D341Med (cell line): ENCODE results near the gene NR0B2.

ENCODE experiments used
- DNase-seq: peaks from one replicate; pipeline ENCODE4 v3.0.0; 2012; ENCODE audit warnings: low spot score

NR0B2 gene

DNA sequence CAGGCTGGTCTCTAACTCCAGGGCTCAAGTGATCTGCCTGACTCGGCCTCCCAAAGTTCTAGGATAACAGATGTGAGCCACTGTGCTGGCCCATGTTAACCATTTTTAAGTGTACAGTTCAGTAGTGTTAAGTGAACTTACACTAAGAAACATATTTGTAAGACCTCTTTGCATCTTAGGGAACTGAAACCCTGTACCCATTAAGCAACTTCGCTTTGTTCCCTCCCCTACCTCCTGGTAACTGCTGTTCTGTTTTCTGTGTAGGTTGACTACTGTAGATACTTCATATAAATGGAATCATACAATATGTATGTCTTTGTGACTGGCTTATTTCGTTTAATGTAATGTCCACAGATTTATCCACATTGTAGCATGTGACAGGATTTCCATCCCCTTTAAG, 18.8 kb upstream of the NR0B2 start:
- no peak for DNase-seq

DNA sequence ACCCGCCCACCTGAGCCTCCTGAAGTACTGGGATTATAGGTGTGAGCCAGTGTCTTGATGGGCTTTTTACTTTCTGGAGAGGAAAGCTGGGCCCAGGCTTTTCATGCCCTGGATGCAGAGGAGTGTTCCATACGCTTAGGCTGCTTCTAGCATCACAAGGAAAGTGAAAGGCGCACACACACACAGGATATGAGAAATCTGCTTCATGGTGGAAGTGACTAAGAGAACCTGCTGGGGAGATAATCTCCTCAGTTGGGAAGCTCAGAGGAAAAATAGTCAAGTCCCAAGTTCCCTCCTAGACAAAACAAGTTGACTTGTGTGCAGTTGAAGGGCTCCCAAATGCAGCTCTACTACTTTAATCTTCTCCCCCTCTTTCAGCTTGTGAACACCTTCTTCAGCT, 9.9 kb upstream of the NR0B2 start:
- no peak for DNase-seq

DNA sequence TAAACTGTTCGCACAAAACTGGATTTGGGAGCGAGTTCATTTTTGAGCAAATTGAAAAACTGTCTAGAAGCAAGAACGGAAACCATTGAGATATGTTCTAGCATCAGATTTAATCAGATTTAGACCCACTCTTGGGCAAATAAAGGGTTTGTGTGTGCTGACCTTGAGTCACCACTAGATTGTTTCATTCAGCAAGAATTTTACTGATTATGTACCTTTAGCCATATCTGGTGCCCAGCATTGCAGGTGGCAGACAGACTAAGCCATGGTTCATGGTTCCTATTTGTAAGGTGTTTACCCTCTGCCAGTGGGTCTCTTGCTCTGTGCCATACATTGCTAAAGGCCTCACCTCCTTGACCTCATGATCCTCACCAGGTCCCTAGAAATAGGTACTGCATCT, 9.1 kb upstream of the NR0B2 start:
- no peak for DNase-seq

DNA sequence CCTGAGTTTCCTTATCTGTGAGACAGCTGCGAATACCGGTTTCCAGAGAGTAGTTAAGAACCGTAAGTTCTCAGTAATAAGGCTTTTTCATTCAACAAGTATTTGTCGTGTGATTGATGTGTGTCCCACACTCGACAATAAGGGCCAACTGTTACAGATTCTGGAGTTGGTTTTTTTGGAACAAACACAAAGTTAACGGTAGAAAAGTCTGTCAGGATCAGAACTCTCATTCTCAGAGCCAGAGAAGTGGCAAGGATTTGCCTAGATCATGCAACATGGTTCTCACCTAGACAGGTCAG, 8.6 kb upstream of the NR0B2 start:
- DNase-seq = no peak

DNA sequence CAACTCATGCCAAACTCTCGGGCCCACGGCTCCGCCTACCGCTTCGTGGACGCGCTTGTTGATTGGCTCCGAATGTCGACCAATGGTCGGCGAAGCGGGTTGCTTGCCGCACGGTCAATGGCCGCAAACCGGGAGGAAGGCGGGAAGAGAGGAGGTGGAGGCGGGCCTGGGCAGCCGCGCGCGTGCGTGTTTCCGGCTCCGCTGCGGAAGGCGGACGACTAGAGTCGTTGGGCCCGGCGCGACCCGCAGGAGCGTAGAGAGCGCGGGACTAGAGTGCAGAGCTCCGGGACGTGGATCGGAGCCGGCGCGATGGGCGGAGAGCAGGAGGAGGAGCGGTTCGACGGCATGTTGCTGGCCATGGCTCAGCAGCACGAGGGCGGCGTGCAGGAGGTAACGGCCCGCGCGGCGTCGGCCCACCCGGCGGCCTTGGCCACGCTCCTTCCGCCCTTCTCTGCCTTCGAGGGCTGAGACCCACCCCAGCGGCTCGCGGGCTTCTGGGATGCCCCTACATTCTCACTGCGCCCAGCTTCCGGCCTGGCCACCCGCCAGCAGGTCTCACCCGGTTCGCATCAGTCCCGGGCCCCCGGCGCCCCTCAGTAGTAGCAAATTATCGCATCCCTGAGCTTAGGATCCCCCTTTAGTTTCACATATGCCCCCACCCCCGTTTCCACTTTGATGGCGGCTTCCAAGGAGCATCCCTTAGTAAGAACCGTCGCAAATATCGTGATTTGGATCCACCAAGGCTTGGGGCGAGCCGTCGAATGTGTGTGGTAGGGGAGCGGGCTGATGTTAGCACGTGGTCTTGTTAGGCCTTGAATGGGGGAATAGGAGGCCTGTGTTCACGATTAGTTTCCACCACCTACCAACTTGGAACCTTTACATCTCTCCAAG, 8.0 kb upstream of the NR0B2 start, which contains the start of gene NUDC:
TSS of gene NUDC (plus strand) at position 204 of the 891 bp plus-strand sequence. CDS start at position 310, 106 bp downstream.
- DNase-seq = peak; percentile 96

DNA sequence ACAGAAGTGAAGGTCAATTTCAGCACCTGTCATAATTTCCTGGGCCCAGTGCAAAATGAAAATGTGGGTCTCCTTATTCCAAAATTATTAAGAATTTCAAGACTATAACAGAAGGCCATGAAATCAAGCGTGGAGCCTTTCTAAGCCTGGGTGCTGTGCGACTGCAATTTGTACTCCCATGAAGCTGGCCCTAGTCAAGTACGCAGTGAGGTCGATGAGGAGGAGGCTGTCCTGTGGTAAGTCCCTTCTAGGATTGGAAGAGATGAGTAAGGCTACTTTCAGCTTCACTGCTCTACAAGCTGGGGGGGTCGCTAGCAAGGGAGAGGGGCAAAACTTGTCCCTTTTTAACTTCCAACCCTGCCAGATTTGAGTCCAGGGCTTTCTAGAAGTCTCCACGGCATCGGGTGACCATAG, 7.4 kb upstream of the NR0B2 start:
- peak; percentile 46 for DNase-seq

DNA sequence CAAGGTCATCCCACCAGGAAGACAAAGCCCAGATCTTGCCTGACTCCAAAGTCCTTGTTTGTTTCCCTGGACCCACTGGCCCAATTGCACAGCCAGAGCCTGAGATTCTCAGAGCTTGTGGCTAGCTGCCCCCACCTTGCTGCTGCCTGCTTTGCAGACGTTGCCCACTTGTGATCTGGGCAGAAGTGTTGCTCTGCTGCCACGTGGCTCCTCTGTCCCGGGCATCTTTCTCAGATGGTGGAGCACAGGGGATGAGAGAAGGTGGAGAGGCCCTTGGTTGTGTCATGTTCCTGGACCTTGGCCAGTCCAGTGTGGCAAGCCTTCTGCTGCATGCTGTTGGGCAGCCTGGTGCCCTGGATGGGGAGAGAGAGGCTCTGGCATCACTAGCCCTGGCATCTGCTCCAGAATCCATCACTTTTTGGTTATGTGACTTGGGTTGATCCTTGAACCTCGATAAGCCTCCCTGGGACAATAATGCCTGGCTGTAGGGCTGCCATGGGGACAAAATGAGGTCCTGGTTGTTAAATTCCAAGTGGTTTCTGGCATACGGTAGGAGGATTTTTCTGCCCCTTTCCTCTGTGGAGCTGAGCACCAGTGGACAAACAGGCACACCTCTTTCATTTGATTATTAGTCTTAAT, 1.5 kb upstream of the NR0B2 start:
- DNase-seq = no peak

DNA sequence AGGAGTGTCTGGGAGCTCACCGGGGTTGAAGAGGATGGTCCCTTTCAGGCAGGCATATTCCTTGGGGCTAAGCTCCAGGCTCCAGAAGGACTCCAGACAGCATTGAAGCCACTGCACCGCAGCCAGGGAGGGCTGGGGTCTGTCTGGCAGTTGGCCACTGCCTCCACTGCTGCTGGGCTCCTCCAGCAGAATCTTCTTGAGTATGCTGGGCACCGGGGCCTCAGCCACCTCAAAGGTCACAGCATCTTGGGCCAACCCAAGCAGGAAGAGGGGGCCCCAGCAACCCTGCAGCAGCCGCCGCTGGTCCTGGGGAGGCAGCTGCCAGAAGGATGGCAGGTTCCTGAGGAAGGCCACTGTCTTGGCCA, 404 bp downstream of the NR0B2 start:
- DNase-seq = no peak

DNA sequence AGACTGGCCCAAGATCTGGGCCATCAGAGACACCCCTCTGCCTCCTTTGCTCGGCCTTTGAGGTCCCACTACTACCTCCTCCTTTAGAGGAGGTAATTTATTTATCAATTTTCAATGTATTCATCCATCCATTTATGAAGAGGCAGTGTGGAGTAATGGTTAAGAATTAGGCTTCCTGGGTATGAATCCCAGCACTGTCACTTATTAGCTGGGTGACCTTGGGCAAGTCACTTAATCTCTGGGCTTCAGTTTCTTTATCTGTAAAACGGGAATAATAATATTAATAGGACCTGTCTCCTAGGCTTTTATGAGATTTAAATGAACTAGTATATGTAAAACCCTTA, 1.7 kb downstream of the NR0B2 start:
- no peak for DNase-seq

DNA sequence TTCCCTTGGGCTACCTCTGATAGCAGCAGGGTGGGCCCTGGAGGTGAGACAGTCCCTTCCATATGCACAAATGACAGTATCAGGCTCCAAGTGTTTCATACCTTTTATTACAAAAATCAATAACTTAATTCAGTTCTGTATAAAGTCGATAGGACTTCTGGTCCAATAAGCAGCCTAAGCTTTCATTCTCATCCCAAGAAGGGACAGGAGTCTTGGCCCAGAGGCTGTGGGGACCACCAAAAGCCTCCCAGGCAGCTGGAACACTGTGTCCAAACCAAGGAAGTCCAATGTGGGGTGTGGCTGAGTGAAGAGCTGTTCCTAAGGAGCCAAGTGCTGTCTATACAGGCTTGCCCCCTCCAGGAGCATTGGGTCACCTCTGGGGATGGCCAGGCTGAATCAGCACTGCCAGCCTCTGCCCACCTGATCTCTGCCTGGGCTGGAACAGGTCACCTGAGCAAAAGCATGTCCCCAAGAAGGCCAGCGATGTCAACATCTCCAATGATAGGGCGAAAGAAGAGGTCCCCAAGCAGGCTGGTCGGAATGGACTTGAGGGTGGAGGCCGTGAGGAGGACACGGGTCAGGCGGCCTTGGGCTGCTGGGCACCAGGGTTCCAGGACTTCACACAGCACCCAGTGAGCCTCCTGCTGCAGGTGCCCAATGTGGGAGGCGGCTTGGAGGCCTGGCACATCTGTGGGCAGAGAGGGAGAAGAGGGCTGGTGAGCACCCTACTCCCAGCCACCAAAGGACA, 2.2 kb downstream of the NR0B2 start:
- DNase-seq = no peak

DNA sequence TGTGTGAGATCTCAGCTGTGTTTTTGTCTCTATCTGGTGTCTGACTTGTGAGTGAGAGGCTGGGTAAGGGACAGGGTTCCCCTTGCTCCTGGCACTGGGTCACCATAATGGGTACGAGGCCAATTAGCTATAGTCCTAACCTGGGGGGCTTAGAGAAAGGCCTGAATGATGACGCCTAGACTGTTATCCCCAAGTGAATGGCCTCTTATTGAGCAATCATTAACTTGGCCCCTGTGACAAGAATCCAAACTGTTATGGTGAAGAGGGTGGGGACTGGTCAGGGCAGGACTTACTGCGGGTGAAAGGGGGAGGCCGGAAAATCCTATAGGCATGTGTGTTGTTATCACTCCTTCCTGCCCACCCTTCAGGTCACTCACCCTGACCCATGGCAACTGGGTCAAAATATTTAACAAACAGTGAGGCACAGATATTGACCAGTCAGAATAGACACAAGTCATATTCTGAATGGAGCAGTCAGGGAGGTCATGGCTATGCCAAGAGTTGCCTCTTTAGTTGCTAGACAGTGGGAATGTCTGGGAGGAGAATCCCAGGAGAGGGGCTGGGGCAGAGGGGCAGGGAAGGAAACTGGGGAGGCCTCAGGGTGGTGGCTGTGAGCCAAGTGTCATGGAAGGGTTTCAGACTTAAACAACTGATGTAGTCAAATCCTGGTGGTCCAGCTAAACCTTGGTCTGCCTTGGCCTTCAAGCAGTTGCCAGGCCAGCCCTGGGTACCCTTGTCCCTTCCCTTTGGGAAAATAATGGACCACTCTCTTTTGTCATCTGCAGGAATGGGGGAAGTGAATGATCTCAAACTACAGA, 3.2 kb downstream of the NR0B2 start:
- no peak for DNase-seq

DNA sequence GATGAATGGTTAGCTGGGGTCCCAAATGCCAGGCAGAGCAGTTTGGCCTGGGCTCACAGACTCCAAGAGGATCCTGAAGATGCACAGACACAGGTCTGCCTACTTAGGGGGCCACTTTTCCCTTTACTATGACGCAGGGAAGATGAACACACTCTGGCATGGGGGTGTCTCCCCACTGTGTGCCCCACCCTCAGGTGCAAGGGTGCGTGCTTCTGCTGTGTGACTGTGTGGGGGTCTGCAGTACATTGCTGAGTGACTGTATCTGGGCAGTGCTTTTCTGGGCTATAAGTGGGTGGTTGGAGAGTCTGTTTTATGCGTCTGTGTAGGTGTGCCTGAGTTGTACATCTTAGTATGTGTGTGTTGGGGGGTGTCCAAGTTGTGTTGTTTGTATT, 3.8 kb downstream of the NR0B2 start:
- no peak for DNase-seq

DNA sequence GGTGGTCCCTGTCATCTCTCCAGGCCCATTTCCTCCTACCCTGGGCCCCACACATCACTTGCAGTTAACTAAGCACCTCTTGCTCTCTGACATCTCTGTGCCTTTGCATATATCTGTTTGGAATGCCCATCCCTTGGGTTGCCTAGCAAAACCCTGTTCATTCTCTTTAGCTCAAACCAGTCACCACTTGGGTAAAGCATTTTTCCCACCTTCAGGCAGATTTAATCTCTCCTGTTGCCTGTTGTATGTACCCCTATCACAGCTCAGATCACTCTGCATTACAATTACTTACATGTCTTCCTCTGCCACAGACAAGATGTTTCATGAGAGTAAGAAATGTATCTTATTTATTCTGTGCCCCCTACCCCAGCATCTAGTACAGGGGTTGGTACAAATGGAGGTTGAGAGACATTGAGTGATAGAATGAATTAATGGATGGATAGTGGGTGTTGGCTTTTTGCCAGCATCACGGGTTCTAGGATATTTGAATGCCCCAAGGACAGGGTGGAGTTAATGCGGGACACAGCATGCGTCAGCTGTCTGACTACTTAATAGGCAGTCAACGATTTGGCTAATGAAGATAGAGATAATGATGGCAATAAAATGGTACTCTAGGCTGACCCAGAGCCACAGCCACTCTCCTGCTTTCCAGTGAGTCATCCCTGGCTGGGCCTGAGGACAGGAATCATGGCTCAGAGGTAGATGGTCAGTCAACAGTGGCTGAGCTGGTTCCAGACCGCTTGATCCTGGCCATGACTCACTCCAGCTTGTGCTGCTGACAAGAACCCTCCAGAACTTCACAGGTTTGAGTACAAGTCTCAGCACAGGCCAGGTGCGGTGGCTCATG, 6.5 kb downstream of the NR0B2 start:
- DNase-seq = no peak

DNA sequence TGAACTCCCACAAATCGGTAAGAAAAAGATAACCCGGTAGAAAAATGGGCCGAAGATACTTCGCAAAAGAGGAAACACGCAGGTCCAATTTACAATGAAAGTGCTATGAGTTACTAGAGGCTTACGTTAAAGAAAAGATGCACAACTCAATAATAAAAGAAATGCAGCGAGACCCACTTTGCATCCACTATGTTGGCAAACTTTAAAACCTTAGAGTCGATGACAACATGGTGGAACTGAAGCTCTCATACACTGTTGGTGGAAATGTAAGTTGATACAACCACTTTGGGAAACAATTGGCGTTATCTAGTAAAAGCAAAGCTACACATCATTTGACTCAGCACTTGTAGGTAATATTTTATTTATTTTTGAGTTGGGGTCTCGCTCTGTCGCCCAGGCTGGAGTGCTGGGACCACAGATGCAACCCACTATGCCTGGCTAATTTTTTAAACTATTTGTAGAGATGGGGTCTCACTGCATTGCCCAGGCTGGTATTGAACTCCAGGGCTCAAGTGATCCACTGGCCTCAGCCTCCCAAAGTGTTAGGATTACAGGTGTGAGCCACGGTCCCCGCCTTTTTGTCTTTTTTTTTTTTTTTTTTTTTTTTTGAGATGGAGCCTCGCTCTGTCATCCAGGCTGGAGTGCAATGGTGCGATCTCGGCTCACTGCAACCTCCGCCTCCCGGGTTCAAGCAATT, 12.8 kb downstream of the NR0B2 start:
- no peak for DNase-seq

DNA sequence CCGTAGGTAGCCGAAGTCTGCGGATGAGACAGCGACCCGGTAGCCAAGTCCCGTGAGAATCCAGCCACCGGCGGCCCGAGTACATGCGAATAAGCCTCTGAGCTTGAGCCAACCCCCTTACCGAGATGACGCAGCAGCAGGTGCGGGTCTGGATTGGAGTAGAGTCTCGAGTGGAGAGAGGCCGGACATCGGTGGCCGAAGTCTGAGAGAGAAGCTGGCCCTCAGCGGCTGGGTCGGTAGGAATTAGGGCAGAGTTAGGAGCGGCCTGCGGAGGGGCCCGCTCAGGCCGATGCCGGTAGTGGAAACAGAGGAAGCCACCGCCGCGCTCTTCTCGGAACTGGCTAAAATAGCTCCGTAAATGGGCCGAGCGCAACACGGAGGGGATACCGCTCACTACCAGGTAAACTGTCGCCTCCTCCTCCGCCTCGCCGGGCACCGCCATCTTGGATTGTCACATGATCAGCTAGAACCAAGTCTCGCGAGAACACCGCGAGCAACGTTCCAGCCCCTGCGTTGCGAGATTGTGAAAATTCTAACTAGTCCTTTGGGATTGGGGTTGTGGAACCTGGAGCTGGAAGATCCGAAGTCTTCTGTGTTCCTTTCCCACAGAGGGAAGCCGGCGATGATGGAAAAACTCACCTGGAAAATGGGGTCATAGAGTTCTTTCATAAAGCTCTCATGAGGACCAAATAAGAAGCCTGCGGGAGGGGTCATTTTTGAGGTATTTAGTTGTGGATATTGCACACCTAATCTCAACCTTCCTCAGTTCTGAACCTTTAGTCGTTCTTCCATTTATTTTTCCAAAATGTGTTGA, 13.6 kb downstream of the NR0B2 start, which contains the start of gene GPATCH3:
TSS of gene GPATCH3 (minus strand) at position 467 of the 814 bp plus-strand sequence. CDS start at position 442, 25 bp downstream.
- peak; percentile 91 for DNase-seq

DNA sequence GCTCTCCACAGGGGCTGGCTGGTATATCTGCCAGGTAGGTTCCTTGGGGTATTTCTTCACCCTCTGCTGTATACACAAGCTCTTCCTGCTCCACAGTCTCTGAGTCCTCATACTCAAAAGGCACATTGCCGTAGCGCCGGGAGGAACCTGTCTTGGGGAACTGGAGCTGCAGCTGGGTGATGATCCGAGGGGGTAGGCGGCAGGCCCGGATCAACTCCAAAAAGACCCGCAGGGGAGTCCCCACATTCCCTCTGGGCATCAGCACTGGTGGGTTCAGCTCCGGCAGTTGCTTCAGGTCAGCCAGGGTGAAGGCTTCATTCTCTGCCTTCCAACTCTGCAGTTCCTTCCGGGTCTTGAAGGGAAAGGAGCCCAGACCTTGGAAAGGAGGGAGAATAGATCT, 16.4 kb downstream of the NR0B2 start:
- no peak for DNase-seq

DNA sequence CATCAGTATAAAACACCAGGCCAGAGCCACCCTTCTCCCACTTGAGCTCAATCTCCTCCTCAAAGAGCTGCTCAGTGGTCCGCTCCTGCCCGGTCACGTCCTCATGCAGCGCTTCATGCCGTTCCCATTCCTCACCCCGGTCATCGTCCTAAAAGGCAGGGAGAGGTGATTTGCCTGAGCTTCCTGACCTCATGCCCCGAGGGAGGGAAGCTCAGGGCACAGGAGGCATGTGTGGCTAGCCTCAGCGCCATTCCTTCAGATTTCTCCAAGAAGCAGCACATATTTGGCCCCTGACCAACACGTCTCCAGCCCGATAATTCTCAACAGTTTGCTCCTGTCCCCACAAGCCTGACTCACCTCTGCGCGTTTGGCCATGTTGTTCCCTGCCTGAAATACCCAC, 19.5 kb downstream of the NR0B2 start:
- DNase-seq = no peak

DNA sequence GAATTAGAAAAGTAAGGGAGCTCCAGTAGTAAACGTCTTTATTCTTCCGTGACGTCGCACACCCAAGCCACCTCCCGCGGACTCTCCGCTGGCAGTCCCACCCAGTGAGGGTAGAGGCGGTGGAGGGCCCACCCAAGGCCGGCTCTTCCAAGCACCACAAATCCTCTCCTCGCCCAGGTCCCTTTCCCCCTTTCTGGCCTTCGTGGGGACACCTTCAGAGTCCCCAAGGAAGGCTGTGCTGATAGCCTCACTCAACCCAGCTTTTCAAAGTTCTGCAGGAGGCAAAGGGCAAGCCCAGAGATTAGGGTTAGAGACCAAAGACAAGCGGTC, 23.3 kb downstream of the NR0B2 start:
- no peak for DNase-seq

DNA sequence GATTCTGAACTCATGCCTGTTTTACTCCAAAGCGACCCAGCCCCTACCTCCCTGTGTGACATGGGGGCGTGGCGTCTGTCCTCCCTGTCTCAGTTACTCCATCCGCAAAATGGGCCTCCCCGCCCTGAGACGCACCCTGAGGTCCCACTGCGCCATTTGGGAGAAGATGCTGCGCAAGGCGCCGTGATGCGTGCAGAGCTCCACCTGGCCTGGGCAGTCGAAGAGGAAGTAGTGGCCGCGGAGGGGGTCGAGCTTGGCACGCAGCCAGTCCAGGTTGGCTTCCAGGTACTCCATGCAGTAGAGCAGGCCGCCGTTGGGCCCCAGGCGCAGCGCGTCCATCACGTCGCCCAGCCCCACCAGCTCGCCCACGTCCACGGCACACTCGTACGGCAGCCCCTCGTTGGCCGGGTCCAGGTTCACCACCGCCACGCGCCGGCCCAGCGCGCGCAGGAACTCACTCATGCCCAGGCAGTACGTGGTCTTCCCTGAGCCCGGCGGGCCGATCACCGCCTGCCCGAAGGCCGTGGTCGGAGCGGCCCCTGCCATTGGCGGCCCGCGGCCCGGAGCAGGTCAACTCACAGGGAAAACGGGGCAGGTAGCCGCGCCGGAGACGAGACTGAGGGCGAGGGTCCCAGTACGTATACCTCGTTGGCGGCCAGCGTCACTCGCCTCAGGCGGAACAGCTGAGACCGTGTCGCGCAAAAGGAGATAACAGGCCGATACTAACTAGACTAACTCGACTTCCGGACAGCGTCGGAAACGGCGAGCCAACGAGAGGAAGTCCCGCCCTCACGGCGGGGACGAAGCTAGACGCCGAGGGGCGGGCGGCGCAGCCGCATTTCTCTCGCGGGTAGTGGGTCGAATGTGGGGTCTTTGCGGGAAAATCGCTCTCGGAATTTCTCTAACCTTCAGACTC, 24.0 kb downstream of the NR0B2 start, which contains the start of gene GPN2:
TSS of gene GPN2 (minus strand) at position 733 of the 916 bp plus-strand sequence. CDS start at position 546, 187 bp downstream.
- peak; percentile 91 for DNase-seq
